SU-DHL-6 (cell line): ENCODE results near the gene MIER3.

Experiments used
- H2AFZ ChIP-seq: fragments of 200-600 bp; sonication (generic); 2 replicates; pipeline ENCODE4 v1.6.1; 2014; ENCODE audit warnings: low read depth, mild to moderate bottlenecking, moderate library complexity, mixed read lengths, antibody characterized with exemption, low read length; ENCODE audit not compliant: severe bottlenecking
- H3F3A ChIP-seq: fragments of 200-600 bp; shearing (Covaris generic); 2 replicates; pipeline ENCODE4 v1.6.0; 2016; ENCODE audit warnings: antibody characterized with exemption, mild to moderate bottlenecking; ENCODE audit not compliant: insufficient read depth
- H3K27ac ChIP-seq: fragments of 200-600 bp; sonication (generic); 2 replicates; pipeline ENCODE4 v1.5.1; 2016; ENCODE audit warnings: low read depth, mild to moderate bottlenecking, low read length, moderate library complexity, mixed read lengths
- H3K27me3 ChIP-seq: fragments of 200-600 bp; sonication (generic), shearing (Covaris generic); 2 replicates; pipeline ENCODE4 v1.6.0; 2014; ENCODE audit warnings: mild to moderate bottlenecking, low read length
- H3K36me3 ChIP-seq: fragments of 200-600 bp; sonication (generic); 2 replicates; pipeline ENCODE4 v1.6.1; 2014; ENCODE audit warnings: mild to moderate bottlenecking, low read length, mixed read lengths
- H3K4me2 ChIP-seq: fragments of 300-600, 200-600 bp; shearing (Covaris generic), sonication (generic); 2 replicates; pipeline ENCODE4 v1.6.0; 2014; ENCODE audit warnings: low read length, low read depth, mild to moderate bottlenecking; ENCODE audit not compliant: poor library complexity, severe bottlenecking
- H3K4me3 ChIP-seq: fragments of 200-600 bp; sonication (generic); 2 replicates; pipeline ENCODE4 v1.5.1; 2014; ENCODE audit warnings: antibody characterized with exemption, low read length, mild to moderate bottlenecking, mixed read lengths; ENCODE audit not compliant: insufficient read depth, poor library complexity, severe bottlenecking
- H3K79me2 ChIP-seq: fragments of 200-600 bp; sonication (generic); 2 replicates; pipeline ENCODE4 v1.6.1; 2014; ENCODE audit warnings: mild to moderate bottlenecking, low read length, moderate library complexity; ENCODE audit not compliant: insufficient read depth
- H3K9ac ChIP-seq: fragments of 200-600 bp; sonication (generic); 2 replicates; pipeline ENCODE4 v1.7.0; 2014; ENCODE audit warnings: mild to moderate bottlenecking, low read length
- H3K9me2 ChIP-seq: fragments of 200-600 bp; sonication (generic); replicated peaks from 2 replicates; pipeline ENCODE4 v1.6.1; 2014; ENCODE audit warnings: low read length; ENCODE audit not compliant: insufficient read depth
- H3K9me3 ChIP-seq: fragments of 200-600 bp; sonication (generic); 2 replicates; pipeline ENCODE4 v1.6.1; 2014; ENCODE audit warnings: low read length, mixed read lengths; ENCODE audit not compliant: insufficient read depth
- H4K20me1 ChIP-seq: fragments of 200-600 bp; sonication (generic); 2 replicates; pipeline ENCODE4 v1.6.1; 2014; ENCODE audit warnings: low read depth, mild to moderate bottlenecking, antibody characterized with exemption, low read length, moderate library complexity, mixed read lengths
- EZH2phosphoT487 ChIP-seq: fragments of 200-600 bp; sonication (generic), shearing (Covaris generic); conservative IDR thresholded peaks from 2 replicates; pipeline ENCODE4 v1.6.1; 2018; ENCODE audit warnings: mild to moderate bottlenecking, antibody characterized with exemption, low read length, moderate library complexity, mixed read lengths
- TF ChIP-seq, protein P1 (sequence below): fragments of 200-600 bp; sonication (generic); IDR thresholded peaks from one replicate; pipeline ENCODE4 v1.5.1; 2017; ENCODE audit warnings: antibody characterized with exemption, mild to moderate bottlenecking, low read length, moderate library complexity; ENCODE audit not compliant: insufficient read depth, poor library complexity, severe bottlenecking

MIER3 gene

DNA sequence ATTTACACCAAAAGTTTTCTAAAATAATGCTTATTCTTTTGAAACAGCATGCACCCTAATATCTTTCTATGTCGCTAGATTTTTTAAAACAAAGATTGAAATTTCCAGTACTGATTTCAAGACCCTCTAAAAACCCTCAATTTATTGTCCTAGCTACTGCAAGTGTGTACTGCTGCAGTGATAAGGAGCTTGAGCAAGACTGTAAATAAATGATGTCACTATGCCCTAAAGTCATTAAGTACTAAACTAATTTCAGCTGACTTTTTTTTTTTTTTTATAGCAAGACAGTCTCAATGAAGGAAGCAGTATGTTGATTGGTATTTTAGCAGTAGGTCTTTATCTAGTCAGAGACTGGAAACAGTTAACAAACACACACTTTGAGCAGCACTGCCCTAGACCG lies 12.2 kb upstream of the MIER3 start:
- Histone ChIP-seq H4K20me1 (no peaks in the 10 kb centered on the region), H3K4me3 (no peak overlapping the region), H3F3A (no peaks in the 10 kb centered on the region), H3K36me3 (no peaks in the 10 kb centered on the region), H3K27ac (no peak overlapping the region), H3K79me2 (no peaks in the 10 kb centered on the region), H2AFZ (no peak overlapping the region), H3K9ac (no peak overlapping the region), H3K4me2 (no peak overlapping the region), H3K9me2 (no peaks in the 10 kb centered on the region), H3K9me3 (no peaks in the 10 kb centered on the region), H3K27me3 (no peaks in the 10 kb centered on the region)
- no peak for TF ChIP-seq EZH2phosphoT487
- TF ChIP-seq, protein P1, sequence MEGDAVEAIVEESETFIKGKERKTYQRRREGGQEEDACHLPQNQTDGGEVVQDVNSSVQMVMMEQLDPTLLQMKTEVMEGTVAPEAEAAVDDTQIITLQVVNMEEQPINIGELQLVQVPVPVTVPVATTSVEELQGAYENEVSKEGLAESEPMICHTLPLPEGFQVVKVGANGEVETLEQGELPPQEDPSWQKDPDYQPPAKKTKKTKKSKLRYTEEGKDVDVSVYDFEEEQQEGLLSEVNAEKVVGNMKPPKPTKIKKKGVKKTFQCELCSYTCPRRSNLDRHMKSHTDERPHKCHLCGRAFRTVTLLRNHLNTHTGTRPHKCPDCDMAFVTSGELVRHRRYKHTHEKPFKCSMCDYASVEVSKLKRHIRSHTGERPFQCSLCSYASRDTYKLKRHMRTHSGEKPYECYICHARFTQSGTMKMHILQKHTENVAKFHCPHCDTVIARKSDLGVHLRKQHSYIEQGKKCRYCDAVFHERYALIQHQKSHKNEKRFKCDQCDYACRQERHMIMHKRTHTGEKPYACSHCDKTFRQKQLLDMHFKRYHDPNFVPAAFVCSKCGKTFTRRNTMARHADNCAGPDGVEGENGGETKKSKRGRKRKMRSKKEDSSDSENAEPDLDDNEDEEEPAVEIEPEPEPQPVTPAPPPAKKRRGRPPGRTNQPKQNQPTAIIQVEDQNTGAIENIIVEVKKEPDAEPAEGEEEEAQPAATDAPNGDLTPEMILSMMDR, result no peak

DNA sequence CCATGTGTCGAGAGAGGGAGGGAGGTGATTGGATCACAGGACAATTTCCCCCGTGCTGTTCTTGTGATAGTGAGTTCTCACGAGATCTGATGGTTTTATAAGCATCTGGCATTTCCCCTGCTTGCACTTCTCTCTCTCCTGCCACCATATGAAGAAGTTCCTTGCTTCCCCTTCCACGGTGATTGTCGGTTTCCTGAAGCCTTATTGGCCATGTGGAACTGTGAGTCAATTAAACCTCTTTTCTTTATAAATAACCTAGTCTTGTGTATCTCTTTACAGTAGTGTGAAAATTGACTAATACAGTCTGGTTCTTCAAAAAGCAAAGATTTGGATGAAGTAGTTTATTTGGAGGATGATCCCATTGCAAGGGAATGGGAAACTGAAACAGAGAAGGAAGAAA lies 11.3 kb upstream of the MIER3 start:
- Histone ChIP-seq H3K9ac (no peak overlapping the region), H3K79me2 (no peaks in the 10 kb centered on the region), H3K4me3 (no peak overlapping the region), H2AFZ (no peak overlapping the region), H3K27ac (no peak overlapping the region), H3K36me3 (no peaks in the 10 kb centered on the region), H3K4me2 (no peak overlapping the region), H3K9me2 (no peaks in the 10 kb centered on the region), H3F3A (no peaks in the 10 kb centered on the region), H3K9me3 (no peaks in the 10 kb centered on the region), H4K20me1 (no peaks in the 10 kb centered on the region), H3K27me3 (no peaks in the 10 kb centered on the region)
- no peak for TF ChIP-seq EZH2phosphoT487
- TF ChIP-seq, protein P1, result no peak

DNA sequence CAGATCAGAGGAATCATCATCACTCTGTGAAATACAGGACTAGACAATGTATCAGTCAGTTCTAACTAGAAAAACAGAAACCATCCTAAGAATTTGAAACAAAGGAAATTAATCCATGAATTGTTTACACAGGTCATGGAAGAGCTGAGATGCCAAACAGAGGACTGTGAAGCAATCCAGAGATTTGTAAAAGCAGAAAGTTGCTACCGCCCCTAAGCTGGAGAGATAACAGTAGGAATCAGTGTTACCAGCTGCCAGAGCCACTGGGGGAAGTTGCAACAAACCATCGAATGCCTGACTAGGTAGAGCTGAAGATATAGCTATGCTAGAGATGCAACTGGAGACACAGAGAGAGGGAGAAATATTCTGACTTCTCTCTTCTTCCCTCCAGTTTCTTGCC lies 10.4 kb upstream of the MIER3 start:
- H3F3A ChIP-seq, result no peaks in the 10 kb centered on the region
- TF ChIP-seq, protein P1, result no peak
- TF ChIP-seq EZH2phosphoT487, result no peak
- H3K4me3 ChIP-seq, result no peak overlapping the region
- H3K9ac ChIP-seq, result no peak overlapping the region
- no peak overlapping the region for H3K27ac ChIP-seq
- no peaks in the 10 kb centered on the region for H3K27me3 ChIP-seq
- no peaks in the 10 kb centered on the region for H4K20me1 ChIP-seq
- no peaks in the 10 kb centered on the region for H3K36me3 ChIP-seq
- no peak overlapping the region for H3K4me2 ChIP-seq
- H3K79me2 ChIP-seq, result no peaks in the 10 kb centered on the region
- no peak overlapping the region for H2AFZ ChIP-seq
- H3K9me2 ChIP-seq, result no peaks in the 10 kb centered on the region
- no peaks in the 10 kb centered on the region for H3K9me3 ChIP-seq

DNA sequence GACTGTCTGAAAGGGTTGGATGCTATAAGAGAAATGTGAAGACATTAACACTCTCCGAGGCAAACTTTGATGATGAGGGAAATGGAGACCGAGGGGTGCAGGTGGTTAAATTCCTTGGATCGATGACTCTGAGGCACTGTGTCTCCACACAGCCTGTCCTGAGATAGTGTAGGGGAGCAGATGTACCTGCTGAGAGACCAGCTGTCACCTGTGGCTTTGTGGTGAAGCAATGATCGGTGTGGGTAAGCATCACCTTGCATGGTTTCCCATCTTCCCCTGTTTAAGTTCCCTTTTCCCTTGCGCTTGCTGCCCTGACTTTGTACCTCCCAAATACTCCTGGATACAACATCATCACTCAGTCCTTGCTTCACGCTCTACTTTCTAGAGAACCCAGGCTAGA lies 9.8 kb upstream of the MIER3 start:
- Histone ChIP-seq H3K36me3 (no peaks in the 10 kb centered on the region), H3K27me3 (no peaks in the 10 kb centered on the region), H3K9ac (no peak overlapping the region), H3K4me3 (no peak overlapping the region), H3K4me2 (no peak overlapping the region), H3K27ac (no peak overlapping the region), H3K9me2 (no peaks in the 10 kb centered on the region), H4K20me1 (no peaks in the 10 kb centered on the region), H3K9me3 (no peaks in the 10 kb centered on the region), H2AFZ (no peak overlapping the region), H3K79me2 (no peaks in the 10 kb centered on the region), H3F3A (no peaks in the 10 kb centered on the region)
- TF ChIP-seq EZH2phosphoT487, result no peak
- TF ChIP-seq, protein P1, result no peak
